ENCODE measurements around the gene TMEM40. TPM values are rescaled to one million over a fixed set of nuclear protein-coding genes. Genes with fewer than 3 reads are reported as not detected.
A peak's percentile ranks its signal among the peaks of the same experiment; 100 is the strongest.

Gene TMEM40
- total RNA-seq, 4 donors from 2014 or later = 46.4 to 93.6 (median 50.7) TPM

- H3K4me3 ChIP-seq (ENCODE audit: low read depth, poor library complexity, severe bottlenecking) = no peak overlapping the region
- DNase-seq (ENCODE audit: low spot score in 2 of 2) = peak; percentile 75 to 92
- WGBS, 2 donors = 20% methylated on average over 16 to 17 of the region's 17 CpGs
- TF ChIP-seq POLR2A (IDR thresholded peaks at IDR 0.05) (no peak), CTCF (IDR thresholded peaks at IDR 0.05) (peak in 1 of 3 donors; percentile 70)
- intact Hi-C loops (cut with DNase I; ENCODE audit: low total_unique reads) = no loop called here
Measured at GRCh38 chr3:12719984-12720898, 38.8 kb downstream of the TMEM40 start.

- H3K4me3 ChIP-seq (ENCODE audit: low read depth, poor library complexity, severe bottlenecking) = no peak overlapping the region
- TF ChIP-seq CTCF (IDR thresholded peaks at IDR 0.05) = no peak
- intact Hi-C loops (cut with DNase I; ENCODE audit: low total_unique reads) = no loop called here
- DNase-seq (ENCODE audit: low spot score in 2 of 2) = no peak
- 35 to 45% methylated on average over 7 of the region's 7 CpGs for WGBS, 2 donors
Measured at GRCh38 chr3:12719541-12719940, 39.5 kb downstream of the TMEM40 start.

GRCh38 chr3:12716605-12717151, 42.4 kb downstream of the TMEM40 start:
- 43 to 45% methylated on average over 3 of the region's 3 CpGs for WGBS, 2 donors

GRCh38 chr3:12714278-12714677, 44.8 kb downstream of the TMEM40 start:
- intact Hi-C loops (cut with DNase I; ENCODE audit: low total_unique reads) = no loop called here
- TF ChIP-seq POLR2A (IDR thresholded peaks at IDR 0.05) (no peak), CTCF (IDR thresholded peaks at IDR 0.05) (no peak)
- H3K4me3 ChIP-seq (ENCODE audit: low read depth, poor library complexity, severe bottlenecking) = no peak overlapping the region
- DNase-seq (ENCODE audit: low spot score in 2 of 2) = no peak
- 90 to 95% methylated on average over 4 of the region's 4 CpGs for WGBS, 2 donors

More at GRCh38 chr3:12716605-12717151, 42.4 kb downstream of the TMEM40 start:
- intact Hi-C loops (cut with DNase I; ENCODE audit: low total_unique reads) = no loop called here
- TF ChIP-seq CTCF (IDR thresholded peaks at IDR 0.05) (no peak), POLR2A (IDR thresholded peaks at IDR 0.05) (no peak)
- no peak for DNase-seq (ENCODE audit: low spot score in 2 of 2)
- no peak overlapping the region for H3K4me3 ChIP-seq (ENCODE audit: low read depth, poor library complexity, severe bottlenecking)

- intact Hi-C loops (cut with DNase I; ENCODE audit: low total_unique reads) = no loop called here
- no peak for TF ChIP-seq POLR2A (IDR thresholded peaks at IDR 0.05)
- no peak for TF ChIP-seq CTCF (IDR thresholded peaks at IDR 0.05)
- DNase-seq (ENCODE audit: low spot score in 2 of 2) = no peak
- H3K4me3 ChIP-seq (ENCODE audit: low read depth, poor library complexity, severe bottlenecking) = no peak overlapping the region
- 81 to 83% methylated on average over 3 to 4 of the region's 4 CpGs for WGBS, 2 donors
Measured at GRCh38 chr3:12710062-12710461, 49.0 kb downstream of the TMEM40 start.
